ENCODE results near the gene NR2F6.

Gene NR2F6

GRCh38 chr19:17260842-17261325, 15.2 kb upstream of the NR2F6 start:
- H3K27ac ChIP-seq = no peak overlapping the region
- TF ChIP-seq, protein P1, sequence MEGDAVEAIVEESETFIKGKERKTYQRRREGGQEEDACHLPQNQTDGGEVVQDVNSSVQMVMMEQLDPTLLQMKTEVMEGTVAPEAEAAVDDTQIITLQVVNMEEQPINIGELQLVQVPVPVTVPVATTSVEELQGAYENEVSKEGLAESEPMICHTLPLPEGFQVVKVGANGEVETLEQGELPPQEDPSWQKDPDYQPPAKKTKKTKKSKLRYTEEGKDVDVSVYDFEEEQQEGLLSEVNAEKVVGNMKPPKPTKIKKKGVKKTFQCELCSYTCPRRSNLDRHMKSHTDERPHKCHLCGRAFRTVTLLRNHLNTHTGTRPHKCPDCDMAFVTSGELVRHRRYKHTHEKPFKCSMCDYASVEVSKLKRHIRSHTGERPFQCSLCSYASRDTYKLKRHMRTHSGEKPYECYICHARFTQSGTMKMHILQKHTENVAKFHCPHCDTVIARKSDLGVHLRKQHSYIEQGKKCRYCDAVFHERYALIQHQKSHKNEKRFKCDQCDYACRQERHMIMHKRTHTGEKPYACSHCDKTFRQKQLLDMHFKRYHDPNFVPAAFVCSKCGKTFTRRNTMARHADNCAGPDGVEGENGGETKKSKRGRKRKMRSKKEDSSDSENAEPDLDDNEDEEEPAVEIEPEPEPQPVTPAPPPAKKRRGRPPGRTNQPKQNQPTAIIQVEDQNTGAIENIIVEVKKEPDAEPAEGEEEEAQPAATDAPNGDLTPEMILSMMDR (conservative IDR thresholded peaks at IDR 0.05) = peak; percentile 99
- no peak for TF ChIP-seq ZFX (IDR thresholded peaks at IDR 0.05)

DNA sequence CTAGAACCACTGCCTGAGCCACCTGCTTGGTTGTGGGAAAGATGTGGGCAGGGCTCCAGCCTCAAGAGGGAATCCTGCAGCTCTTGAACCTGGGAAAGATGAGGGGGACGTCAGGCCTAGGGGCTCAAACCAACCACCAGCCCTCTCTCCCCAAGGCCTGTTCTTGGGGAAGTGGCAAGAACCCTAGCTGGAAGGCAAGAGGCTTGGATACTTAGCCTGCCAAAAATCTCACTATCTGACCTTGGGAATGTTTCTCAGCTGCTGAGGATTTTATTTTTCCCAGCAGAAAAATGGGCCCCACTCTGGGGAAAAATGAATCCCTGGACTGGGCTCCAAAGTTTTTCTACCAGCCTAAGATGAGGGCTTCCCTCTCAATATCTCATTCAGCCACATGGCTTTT, 14.2 kb upstream of the NR2F6 start:
- no peak overlapping the region for H3K27ac ChIP-seq
- TF ChIP-seq, protein P1 (conservative IDR thresholded peaks at IDR 0.05) = no peak
- no peak for TF ChIP-seq ZFX (IDR thresholded peaks at IDR 0.05)

GRCh38 chr19:17259118-17259780, 13.5 kb upstream of the NR2F6 start:
- TF ChIP-seq, protein P1 (conservative IDR thresholded peaks at IDR 0.05) = no peak
- no peak for TF ChIP-seq ZFX (IDR thresholded peaks at IDR 0.05)

GRCh38 chr19:17256130-17256529, 10.4 kb upstream of the NR2F6 start:
- no peak overlapping the region for H3K27ac ChIP-seq
- no peak for TF ChIP-seq ZFX (IDR thresholded peaks at IDR 0.05)
- TF ChIP-seq, protein P1 (conservative IDR thresholded peaks at IDR 0.05) = no peak

More at GRCh38 chr19:17259118-17259780, 13.5 kb upstream of the NR2F6 start:
- no peak overlapping the region for H3K27ac ChIP-seq

DNA sequence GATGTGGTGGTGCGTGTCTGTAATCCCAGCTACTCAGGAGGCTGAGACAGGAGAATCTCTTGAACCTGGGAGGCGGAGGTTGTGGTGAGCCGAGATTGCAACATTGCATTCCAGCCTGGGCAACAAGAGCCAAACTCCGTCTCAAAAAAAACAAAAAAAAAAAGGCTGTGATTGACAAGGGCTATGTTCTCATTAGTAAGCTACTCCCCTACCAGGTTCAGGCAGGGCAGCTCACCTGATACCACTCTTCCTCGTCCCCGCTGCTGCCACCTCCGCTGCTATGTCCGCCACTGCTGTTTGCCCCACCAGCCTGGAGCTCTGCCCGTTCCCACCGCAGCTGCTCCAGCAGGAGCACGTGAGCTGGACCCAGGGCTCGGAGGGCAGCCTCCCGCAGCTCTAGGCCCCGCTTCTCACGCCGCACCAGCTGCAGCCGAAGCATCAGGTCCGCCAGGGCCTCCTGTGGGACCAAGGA, 9.5 kb upstream of the NR2F6 start:
- TF ChIP-seq ZFX (IDR thresholded peaks at IDR 0.05) = no peak
- TF ChIP-seq, protein P1 (conservative IDR thresholded peaks at IDR 0.05) = no peak
- no peak overlapping the region for H3K27ac ChIP-seq

DNA sequence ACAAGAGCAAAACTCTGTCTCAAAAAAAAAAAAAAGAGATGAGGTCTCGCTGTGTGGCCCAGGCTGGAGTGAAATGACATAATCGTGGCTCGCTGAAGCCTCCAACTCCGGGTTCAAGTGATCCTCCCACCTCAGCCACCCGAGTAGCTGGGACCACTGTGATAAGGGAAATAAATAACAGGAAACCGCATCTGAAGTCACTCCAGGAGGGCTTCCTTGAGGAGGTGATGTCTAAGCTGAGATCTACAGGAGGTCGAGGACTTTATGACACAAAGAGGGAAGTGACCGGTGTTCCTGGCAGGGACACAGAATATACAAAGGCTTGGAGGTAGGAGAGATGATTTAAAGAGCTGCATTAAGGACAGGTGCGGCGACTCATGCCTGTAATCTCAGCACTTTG, 8.9 kb upstream of the NR2F6 start:
- no peak overlapping the region for H3K27ac ChIP-seq
- no peak for TF ChIP-seq ZFX (IDR thresholded peaks at IDR 0.05)
- TF ChIP-seq, protein P1 (conservative IDR thresholded peaks at IDR 0.05) = no peak

DNA sequence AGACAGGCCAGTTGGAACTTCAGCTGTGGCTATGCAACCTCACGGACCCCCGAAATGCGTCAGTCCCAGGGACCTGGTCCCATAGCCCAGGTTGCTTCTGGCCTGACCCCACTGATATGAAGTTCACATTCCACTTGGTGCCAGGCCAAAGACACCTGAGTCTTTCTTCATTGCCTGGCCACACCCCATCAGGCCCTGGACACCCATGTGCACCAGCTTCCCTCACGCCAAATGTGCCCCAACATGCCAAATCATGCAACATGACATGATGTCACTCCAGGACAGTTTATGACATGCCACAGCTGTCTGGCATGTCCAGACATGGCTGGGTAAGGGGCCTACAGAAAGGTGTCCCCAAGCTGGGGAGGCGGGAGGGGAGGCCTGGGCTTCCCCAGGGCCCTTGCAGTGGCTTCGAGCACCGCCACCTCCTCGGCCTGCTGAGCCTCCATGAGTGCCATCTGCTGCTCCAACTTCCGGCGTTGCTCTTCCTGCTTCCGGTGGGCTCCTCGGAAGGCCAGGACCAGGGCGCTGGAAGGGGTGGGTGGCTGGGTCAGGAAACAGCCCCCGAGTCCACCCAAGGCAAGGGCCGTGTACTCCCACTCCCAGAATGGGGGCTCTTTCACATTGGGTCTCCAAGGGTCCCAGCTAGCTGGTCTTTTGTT, 4.3 kb upstream of the NR2F6 start:
- TF ChIP-seq, protein P1 (conservative IDR thresholded peaks at IDR 0.05) = no peak
- TF ChIP-seq ZFX (IDR thresholded peaks at IDR 0.05) = no peak
- H3K27ac ChIP-seq = no peak overlapping the region

All from C4-2B (cell line).